ENCODE results near the gene KLHL29.

GRCh38 chr2:23497063-23497462, 112.1 kb downstream of the KLHL29 start:
- TF ChIP-seq CTCF (conservative IDR thresholded peaks at IDR 0.05) (no peak), ZFX (IDR thresholded peaks at IDR 0.05) (no peak)
